Liver (tissue), 9 donors: ENCODE measurements around the gene ABCC1. TPM values are rescaled to one million over a fixed set of nuclear protein-coding genes. Genes with fewer than 3 reads are reported as not detected.

ENCODE experiments used
- DNase-seq: peaks from one replicate; pipeline ENCODE4 v3.0.0-alpha.2; 2017; ENCODE audit warnings: low spot score
- H3K27ac ChIP-seq, 2 donors: one replicate each; pipeline ENCODE4 v1.7.0; 2013; ENCODE audit warnings: inconsistent platforms in 2 of 2, low read length in 2 of 2, control low read depth in 1 of 2, low read depth in 1 of 2, mild to moderate bottlenecking in 1 of 2
- H3K27me3 ChIP-seq, 4 donors: one replicate each; pipeline versions ENCODE4 v1.6.1 to v1.7.0; 2013; ENCODE audit warnings: low read length in 3 of 4, inconsistent platforms in 1 of 4, mild to moderate bottlenecking in 1 of 4, moderate library complexity in 1 of 4; ENCODE audit not compliant: control insufficient read depth in 4 of 4, insufficient read depth in 4 of 4
- H3K36me3 ChIP-seq, 4 donors: one replicate each; pipeline versions ENCODE4 v1.6.1 to v1.7.0; 2013; ENCODE audit warnings: low read length in 3 of 4, mild to moderate bottlenecking in 3 of 4, low read depth in 1 of 4, moderate library complexity in 1 of 4; ENCODE audit not compliant: control insufficient read depth in 4 of 4, insufficient read depth in 3 of 4
- H3K4me1 ChIP-seq, 4 donors: one replicate each; pipeline versions ENCODE4 v1.6.1 to v1.7.0; 2013; ENCODE audit warnings: low read length in 3 of 4, mild to moderate bottlenecking in 3 of 4, moderate library complexity in 1 of 4; ENCODE audit not compliant: control insufficient read depth in 4 of 4, insufficient read depth in 4 of 4
- H3K4me3 ChIP-seq, 3 donors: one replicate each; pipeline versions ENCODE4 v1.6.1 to v1.7.0; 2013; ENCODE audit warnings: low read length in 3 of 3, control low read depth in 1 of 3, low read depth in 1 of 3, mild to moderate bottlenecking in 1 of 3
- H3K9ac ChIP-seq, 2 donors: one replicate each; pipeline ENCODE4 v1.7.0; 2013; ENCODE audit warnings: low read length in 2 of 2, mild to moderate bottlenecking in 2 of 2, moderate library complexity in 2 of 2, control low read depth in 1 of 2, low read depth in 1 of 2
- H3K9me3 ChIP-seq, 4 donors: one replicate each; pipeline versions ENCODE4 v1.6.1 to v1.7.0; 2013; ENCODE audit warnings: low read length in 3 of 4; ENCODE audit not compliant: control insufficient read depth in 4 of 4
- ATF3 ChIP-seq: IDR thresholded peaks from 2 replicates; pipeline ENCODE4 v1.6.1; 2016; ENCODE audit warnings: antibody characterized with exemption
- CTCF ChIP-seq: fragments of 150-350 bp; IDR thresholded peaks from 2 replicates; pipeline ENCODE4 v1.5.1; 2017; ENCODE audit warnings: improper control_type of control experiment, low read depth, low read length; ENCODE audit not compliant: missing input control
- EGR1 ChIP-seq, 2 donors: IDR thresholded peaks; 2 replicates each; pipeline ENCODE4 v1.6.1; 2016 to 2018; ENCODE audit warnings: antibody characterized with exemption in 2 of 2, low read depth in 2 of 2
- FOXA2 ChIP-seq: IDR thresholded peaks from 2 replicates; pipeline ENCODE4 v1.6.1; 2016; ENCODE audit warnings: antibody characterized with exemption
- GABPA ChIP-seq, 2 donors: IDR thresholded peaks in 1 of 2; conservative IDR thresholded peaks in 1 of 2; 2 replicates each; pipeline ENCODE4 v1.6.1; 2016; ENCODE audit warnings: antibody characterized with exemption in 2 of 2, mild to moderate bottlenecking in 1 of 2, moderate library complexity in 1 of 2
- HNF4A ChIP-seq, 2 donors: conservative IDR thresholded peaks; 2 replicates each; pipeline ENCODE4 v1.6.1; 2016; ENCODE audit warnings: antibody characterized with exemption in 2 of 2, mild to moderate bottlenecking in 2 of 2
- HNF4G ChIP-seq: IDR thresholded peaks from 2 replicates; pipeline ENCODE4 v1.6.1; 2016; ENCODE audit warnings: antibody characterized with exemption
- JUND ChIP-seq, 2 donors: IDR thresholded peaks; 2 replicates each; pipeline ENCODE4 v1.6.1; 2016; ENCODE audit warnings: antibody characterized with exemption in 2 of 2
- MAX ChIP-seq: IDR thresholded peaks from 2 replicates; pipeline ENCODE4 v1.6.1; 2016; ENCODE audit warnings: antibody characterized with exemption
- NR2F2 ChIP-seq: IDR thresholded peaks from 2 replicates; pipeline ENCODE4 v1.6.1; 2016; ENCODE audit warnings: antibody characterized with exemption
- RAD21 ChIP-seq, 2 donors: IDR thresholded peaks; 2 replicates each; pipeline ENCODE4 v1.6.1; 2016; ENCODE audit warnings: antibody characterized with exemption in 2 of 2, mild to moderate bottlenecking in 2 of 2
- REST ChIP-seq: IDR thresholded peaks from 2 replicates; pipeline ENCODE4 v1.6.1; 2016; ENCODE audit warnings: antibody characterized with exemption, mild to moderate bottlenecking
- RXRA ChIP-seq, 2 donors: IDR thresholded peaks; 2 replicates each; pipeline ENCODE4 v1.6.1; 2017 to 2018; ENCODE audit warnings: antibody characterized with exemption in 2 of 2, mild to moderate bottlenecking in 1 of 2
- SP1 ChIP-seq: IDR thresholded peaks from 2 replicates; pipeline ENCODE4 v1.6.1; 2018; ENCODE audit warnings: antibody characterized with exemption, mild to moderate bottlenecking
- TAF1 ChIP-seq: conservative IDR thresholded peaks from 2 replicates; pipeline ENCODE4 v1.6.1; 2016; ENCODE audit warnings: antibody characterized with exemption, mild to moderate bottlenecking
- YY1 ChIP-seq: IDR thresholded peaks from 2 replicates; pipeline ENCODE4 v1.6.1; 2016; ENCODE audit warnings: antibody characterized with exemption, mild to moderate bottlenecking
- ZBTB33 ChIP-seq: IDR thresholded peaks from 2 replicates; pipeline ENCODE4 v1.6.1; 2016; ENCODE audit warnings: antibody characterized with exemption
- WGBS: extraction: QIAGEN DNeasy Blood & Tissue Kit; methylation state at CpG from one replicate; pipeline ENCODE4 v1.1.7; 2013; 5-methylcytosine and 5-hydroxymethylcytosine counted together
- polyA plus RNA-seq, 2 donors: library from polyadenylated mRNA; stranded (reverse) in 1 of 2; unstranded in 1 of 2; fragments of 200-250 nt in 1 of 2; fragments of >200 nt in 1 of 2; fragmentation: Nextera tagmentation in 1 of 2; extraction: Ambion mirVana in 1 of 2; gene quantifications; one replicate each; pipeline versions ENCODE4 v1.2.1 to v1.2.3, GENCODE V29; 2013 to 2015
- total RNA-seq, 2 donors: library from RNA; depleted of rRNA; stranded (reverse); fragments of >200 nt; gene quantifications; one replicate each; pipeline ENCODE4 v1.2.3, GENCODE V29; 2014
- donor health status: healthy.
- donor health status: healthy.
- donor health status: healthy.
- donor health status: healthy.
- donor health status: healthy.

The ABCC1 gene
- total and polyA plus RNA-seq, 4 donors = 0.85 to 7.7 (median 4.2) TPM

- no peak overlapping the region for H3K9ac ChIP-seq
- H3K27me3 ChIP-seq = no peaks in the 10 kb centered on the region
- no peak for DNase-seq
- H3K4me3 ChIP-seq = no peak overlapping the region
- TF ChIP-seq NR2F2 = no peak
- no peak for TF ChIP-seq YY1
- TF ChIP-seq FOXA2 = no peak
- TF ChIP-seq JUND (IDR thresholded peaks at IDR 0.05) = no peak
- TF ChIP-seq SP1 = no peak
- TF ChIP-seq GABPA (IDR thresholded peaks at IDR 0.05 in 1 of 2, conservative IDR thresholded peaks at IDR 0.05 in 1 of 2) = no peak
- TF ChIP-seq HNF4A (conservative IDR thresholded peaks at IDR 0.05) = no peak
- TF ChIP-seq CTCF = no peak
- no peak for TF ChIP-seq RXRA (IDR thresholded peaks at IDR 0.05)
- TF ChIP-seq TAF1 = no peak
- no peak for TF ChIP-seq ZBTB33
- H3K27ac ChIP-seq = no peak overlapping the region
- no peaks in the 10 kb centered on the region for H3K36me3 ChIP-seq
- H3K9me3 ChIP-seq = no peaks in the 10 kb centered on the region
- no peaks in the 10 kb centered on the region for H3K4me1 ChIP-seq
- 69% methylated on average over 19 of the region's 19 CpGs for WGBS
Measured at GRCh38 chr16:16028311-16028999, 79.0 kb downstream of the ABCC1 start.

GRCh38 chr16:16029431-16030011 lies 80.1 kb downstream of the ABCC1 start:
- Histone ChIP-seq H3K36me3 (no peaks in the 10 kb centered on the region), H3K9ac (no peak overlapping the region), H3K27me3 (no peaks in the 10 kb centered on the region), H3K9me3 (no peaks in the 10 kb centered on the region), H3K27ac (no peak overlapping the region), H3K4me3 (no peak overlapping the region), H3K4me1 (no peaks in the 10 kb centered on the region)
- DNase-seq = no peak
- TF ChIP-seq ATF3 = no peak
- 75% methylated on average over 5 of the region's 5 CpGs for whole genome bisulfite sequencing

GRCh38 chr16:16030449-16030848 lies 81.0 kb downstream of the ABCC1 start:
- Histone ChIP-seq H3K4me1 (no peaks in the 10 kb centered on the region), H3K27me3 (no peaks in the 10 kb centered on the region), H3K27ac (no peak overlapping the region), H3K9me3 (no peaks in the 10 kb centered on the region), H3K4me3 (no peak overlapping the region), H3K36me3 (no peaks in the 10 kb centered on the region), H3K9ac (no peak overlapping the region)
- no peak for DNase-seq
- 89% methylated on average over 8 of the region's 8 CpGs for WGBS
- TF ChIP-seq RAD21 (IDR thresholded peaks at IDR 0.05) = no peak
- no peak for TF ChIP-seq EGR1 (IDR thresholded peaks at IDR 0.05; ENCODE audit: low read depth in 2 of 2)
- no peak for TF ChIP-seq YY1
- TF ChIP-seq HNF4G = no peak
- TF ChIP-seq FOXA2 = no peak
- no peak for TF ChIP-seq HNF4A (conservative IDR thresholded peaks at IDR 0.05)
- TF ChIP-seq MAX = no peak
- no peak for TF ChIP-seq GABPA (IDR thresholded peaks at IDR 0.05 in 1 of 2, conservative IDR thresholded peaks at IDR 0.05 in 1 of 2)
- TF ChIP-seq ZBTB33 = no peak
- TF ChIP-seq RXRA (IDR thresholded peaks at IDR 0.05) = no peak
- TF ChIP-seq REST = no peak
- TF ChIP-seq NR2F2 = no peak
